H1 (cell line): Measurements from ENCODE around the gene PDE4D. TPM values are rescaled to one million over a fixed set of nuclear protein-coding genes. Genes with fewer than 3 reads are reported as not detected.

Source experiments
- CTCF ChIA-PET: fragments of 300-600 bp; sonication (Branson Sonifier 250); formaldehyde crosslinking; loops from one replicate; lab custom pipeline; 2021; ENCODE audit not compliant: partially characterized antibody; lab: Charles Lee
- POLR2A ChIA-PET: fragments of 300-600 bp; sonication (Branson Sonifier 250); formaldehyde crosslinking; loops from one replicate; lab custom pipeline; 2021; ENCODE audit warnings: inconsistent platforms; ENCODE audit not compliant: partially characterized antibody; lab: Charles Lee
- DNase-seq, 2 experiments: peaks; one replicate each; pipeline versions ENCODE4 v3.0.0 to v3.0.0-alpha.2; 2010 to 2022; ENCODE audit warnings: low spot score in 2 of 2, low read depth in 1 of 2, mixed read lengths in 1 of 2
- FAIRE-seq: peaks from 2 replicates; lab custom pipeline; 2011; peaks lifted over from hg19 to GRCh38; lab: Jason Lieb, UNC
- H2AFZ ChIP-seq: 2 replicates; pipeline ENCODE4 v1.8.1; 2012; ENCODE audit warnings: low read length, inconsistent platforms
- H2AK5ac ChIP-seq: 2 replicates; pipeline ENCODE4 v1.6.1; 2013; ENCODE audit warnings: low read depth, low read length
- H2BK120ac ChIP-seq: replicated peaks from 2 replicates; pipeline ENCODE3; 2013; ENCODE audit warnings: low read depth, low read length, inconsistent platforms
- H2BK12ac ChIP-seq: 2 replicates; pipeline ENCODE4 v1.6.1; 2013; ENCODE audit warnings: low read depth, low read length
- H2BK15ac ChIP-seq: 2 replicates; pipeline ENCODE4 v1.6.1; 2013; ENCODE audit warnings: low read length
- H2BK20ac ChIP-seq: 2 replicates; pipeline ENCODE4 v1.6.1; 2013; ENCODE audit warnings: low read length
- H2BK5ac ChIP-seq: 2 replicates; pipeline ENCODE4 v1.6.1; 2013; ENCODE audit warnings: low read depth, low read length
- H3K14ac ChIP-seq: 2 replicates; pipeline ENCODE4 v1.6.1; 2013; ENCODE audit warnings: inconsistent platforms; ENCODE audit not compliant: insufficient read length
- H3K18ac ChIP-seq: 2 replicates; pipeline ENCODE4 v1.6.1; 2013; ENCODE audit warnings: low read length; ENCODE audit errors: extremely low read depth
- H3K23ac ChIP-seq: 2 replicates; pipeline ENCODE4 v1.6.1; 2013; ENCODE audit warnings: inconsistent platforms; ENCODE audit not compliant: insufficient read length
- H3K23me2 ChIP-seq: 2 replicates; pipeline ENCODE4 v1.6.1; 2013; ENCODE audit warnings: low read depth, low read length
- H3K27ac ChIP-seq: 2 replicates; pipeline ENCODE4 v1.6.1; 2011; ENCODE audit warnings: low read depth, low read length, inconsistent platforms
- H3K27me3 ChIP-seq, 4 experiments: replicated peaks in 1 of 4; 1 replicate in 1 of 4; 2 replicates in 3 of 4; pipeline versions ENCODE4 v1.6.1 to v1.8.1; 2011 to 2013; ENCODE audit warnings: low read length in 3 of 4, mild to moderate bottlenecking in 3 of 4, inconsistent platforms in 2 of 4, mixed read lengths in 2 of 4, moderate library complexity in 1 of 4; ENCODE audit not compliant: control insufficient read depth in 3 of 4, insufficient read depth in 3 of 4; ENCODE audit errors: extremely low read depth in 1 of 4
- H3K36me3 ChIP-seq, 4 experiments: 2 replicates each; pipeline versions ENCODE4 v1.6.1 to v1.8.1; 2011 to 2013; ENCODE audit warnings: mild to moderate bottlenecking in 4 of 4, low read length in 3 of 4, moderate library complexity in 2 of 4, control low read depth in 1 of 4, inconsistent platforms in 1 of 4; ENCODE audit not compliant: insufficient read depth in 4 of 4, control insufficient read depth in 2 of 4
- H3K4ac ChIP-seq: replicated peaks from 2 replicates; pipeline ENCODE3; 2013; ENCODE audit warnings: low read length, low read depth, mixed read lengths, inconsistent platforms; ENCODE audit not compliant: insufficient read length
- H3K4me1 ChIP-seq, 4 experiments: replicated peaks in 1 of 4; 1 replicate in 1 of 4; 2 replicates in 3 of 4; pipeline versions ENCODE4 v1.6.1 to v1.8.1; 2011 to 2013; ENCODE audit warnings: low read length in 3 of 4, inconsistent platforms in 2 of 4, mixed read lengths in 1 of 4; ENCODE audit not compliant: insufficient read depth in 4 of 4, control insufficient read depth in 3 of 4
- H3K4me2 ChIP-seq, 2 experiments: 2 replicates each; pipeline versions ENCODE4 v1.6.1 to v1.8.1; 2011 to 2013; ENCODE audit warnings: low read depth in 2 of 2, low read length in 2 of 2, control low read depth in 1 of 2, inconsistent platforms in 1 of 2, mild to moderate bottlenecking in 1 of 2; ENCODE audit not compliant: insufficient read depth in 1 of 2
- H3K4me3 ChIP-seq, 4 experiments: fragments of 200-600, 300-600 bp in 1 of 4; sonication (generic), shearing (Covaris generic), sonication (Bioruptor Twin) in 1 of 4; 2 replicates each; pipeline versions ENCODE4 v1.5.1 to v1.8.1; 2011 to 2016; ENCODE audit warnings: low read length in 4 of 4, low read depth in 3 of 4, control low read depth in 2 of 4, inconsistent platforms in 2 of 4, mild to moderate bottlenecking in 2 of 4, mixed read lengths in 1 of 4, moderate library complexity in 1 of 4; ENCODE audit not compliant: insufficient read depth in 2 of 4; ENCODE audit errors: extremely low read depth in 1 of 4
- H3K56ac ChIP-seq: replicated peaks from 2 replicates; pipeline ENCODE3; 2013; ENCODE audit warnings: low read depth, mild to moderate bottlenecking, mixed read lengths, low read length, inconsistent platforms; ENCODE audit not compliant: insufficient read length
- H3K79me1 ChIP-seq: 2 replicates; pipeline ENCODE4 v1.6.1; 2013; ENCODE audit warnings: low read depth, low read length, control low read depth
- H3K79me2 ChIP-seq, 2 experiments: 2 replicates each; pipeline versions ENCODE4 v1.6.1 to v1.8.1; 2012 to 2013; ENCODE audit warnings: low read length in 2 of 2, mild to moderate bottlenecking in 2 of 2, inconsistent platforms in 1 of 2; ENCODE audit not compliant: insufficient read depth in 2 of 2, control insufficient read depth in 1 of 2
- H3K9ac ChIP-seq, 4 experiments: replicated peaks in 1 of 4; 1 replicate in 1 of 4; 2 replicates in 3 of 4; pipeline versions ENCODE4 v1.6.1 to v1.8.1; 2011 to 2013; ENCODE audit warnings: low read depth in 3 of 4, low read length in 3 of 4, control low read depth in 2 of 4, mild to moderate bottlenecking in 2 of 4, moderate library complexity in 2 of 4, inconsistent platforms in 1 of 4; ENCODE audit errors: extremely low read depth in 1 of 4
- H3K9me3 ChIP-seq, 2 experiments: 2 replicates each; pipeline versions ENCODE4 v1.6.1 to v1.8.1; 2012 to 2013; ENCODE audit warnings: mild to moderate bottlenecking in 2 of 2, moderate library complexity in 2 of 2, control low read depth in 1 of 2, inconsistent platforms in 1 of 2, low read depth in 1 of 2, low read length in 1 of 2, mixed read lengths in 1 of 2; ENCODE audit not compliant: insufficient read depth in 2 of 2
- H4K20me1 ChIP-seq, 2 experiments: replicated peaks in 1 of 2; 2 replicates each; pipeline versions ENCODE3 to v1.8.1; 2011 to 2013; ENCODE audit warnings: inconsistent platforms in 2 of 2, low read length in 2 of 2, mild to moderate bottlenecking in 1 of 2; ENCODE audit not compliant: insufficient read depth in 2 of 2, control insufficient read depth in 1 of 2
- H4K5ac ChIP-seq: 2 replicates; pipeline ENCODE4 v1.6.1; 2013; ENCODE audit warnings: low read length, low read depth, mixed read lengths, inconsistent platforms; ENCODE audit not compliant: insufficient read length
- H4K8ac ChIP-seq: 2 replicates; pipeline ENCODE4 v1.8.0; 2013; ENCODE audit warnings: mild to moderate bottlenecking, moderate library complexity, low read length, inconsistent platforms; ENCODE audit not compliant: insufficient read depth; ENCODE audit errors: extremely low read depth
- H4K91ac ChIP-seq: replicated peaks from 2 replicates; pipeline ENCODE3; 2013; ENCODE audit warnings: low read length, mixed read lengths, inconsistent platforms; ENCODE audit not compliant: insufficient read length
- JUN ChIP-seq: IDR thresholded peaks from 2 replicates; pipeline ENCODE4 v1.6.1; 2011; ENCODE audit warnings: low read depth, mild to moderate bottlenecking, improper control_type of control experiment, low read length
- RAD21 ChIP-seq, 2 experiments: IDR thresholded peaks in 1 of 2; conservative IDR thresholded peaks in 1 of 2; 2 replicates each; pipeline ENCODE4 v1.6.1; 2011; ENCODE audit warnings: low read depth in 2 of 2, low read length in 2 of 2, improper control_type of control experiment in 1 of 2, inconsistent platforms in 1 of 2, mild to moderate bottlenecking in 1 of 2, moderate library complexity in 1 of 2
- whole genome bisulfite sequencing, 2 experiments: shearing (Covaris generic) in 1 of 2; methylation state at CpG; one replicate each; pipeline versions ENCODE4 v1.1.6 to v1.1.7; 2013 to 2015; ENCODE audit warnings: low lambda C conversion rate in 2 of 2, mixed read lengths in 2 of 2, inconsistent platforms in 1 of 2, low coverage in 1 of 2, missing lambda C conversion rate in 1 of 2; ENCODE audit not compliant: insufficient replicate concordance in 2 of 2, insufficient coverage in 1 of 2, insufficient read length in 1 of 2; ENCODE audit errors: extremely low coverage in 1 of 2, missing lambda C conversion rate in 1 of 2; 5-methylcytosine and 5-hydroxymethylcytosine counted together
- polyA plus RNA-seq, 7 experiments: library from polyadenylated mRNA; depleted of rRNA in 3 of 7; stranded (reverse) in 5 of 7; unstranded in 2 of 7; fragments of >200 nt in 5 of 7; fragments of 200-250 nt in 2 of 7; gene quantifications; 1 replicate in 5 of 7; 2 replicates in 1 of 7; 4 replicates in 1 of 7; pipeline versions ENCODE4 v1.2.1 to v1.2.3, GENCODE V29; 2011 to 2013; ENCODE audit warnings: missing spikeins in 2 of 7, mixed read lengths in 2 of 7
- total RNA-seq: library from RNA; stranded (reverse); fragmentation: NEBNext Ultra II Directional; extraction: Animal tissue kit (Norgen Biotek cat#: 25700); gene quantifications from 2 replicates; pipeline ENCODE4 v1.2.1, GENCODE V29; 2021

The PDE4D gene
- total and polyA plus RNA-seq, 2 of the 8 experiments (the other 6 are each of a cell fraction or from before 2014, with no cell fraction given) = 2.3 to 3.7 TPM

DNA sequence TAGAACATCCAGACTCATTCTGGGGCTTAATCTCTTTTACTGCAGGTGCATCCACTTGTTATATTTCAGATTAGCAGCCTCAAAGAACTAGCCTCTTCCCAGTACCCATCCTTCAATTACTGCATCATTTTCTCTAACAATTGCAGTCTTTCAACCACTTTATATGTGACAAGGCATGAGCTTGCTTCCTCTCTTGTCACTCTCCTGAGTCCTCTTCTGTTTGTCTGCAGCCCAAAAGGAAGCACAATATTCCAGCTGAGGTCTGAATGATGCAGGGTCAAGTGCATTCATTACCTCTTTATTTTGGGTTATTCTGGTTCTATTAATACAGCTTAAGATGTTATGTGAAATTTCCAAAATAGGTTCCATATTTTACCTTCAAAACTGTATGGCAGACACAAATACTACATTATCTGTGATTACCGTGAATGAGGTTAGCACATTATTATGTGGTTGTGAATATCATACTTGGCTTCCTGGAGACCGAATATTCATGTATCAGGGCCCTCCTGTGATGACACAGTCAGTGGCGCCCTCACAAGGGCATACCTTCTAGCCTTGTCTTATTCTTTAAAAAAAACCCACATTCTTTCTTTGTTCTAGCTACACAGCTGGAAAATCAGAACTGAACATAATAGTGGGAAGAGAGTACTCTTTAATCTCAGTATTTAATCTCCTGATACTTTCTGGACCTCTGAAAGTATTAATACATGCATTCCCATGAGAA lies 323.8 kb downstream of the PDE4D start:
- Histone ChIP-seq H3K4me2 (peak overlapping the region in 1 of 2 experiments; percentile 35; a peak in 1 of 4 replicates), H2AFZ (no peak overlapping the region), H3K56ac (no peak overlapping the region), H3K79me1 (no peaks in the 10 kb centered on the region), H3K9ac (no peak overlapping the region), H2BK120ac (peak overlapping the region; percentile 73), H4K91ac (no peak overlapping the region), H4K8ac (no peak overlapping the region), H2BK12ac (no peak overlapping the region), H3K27me3 (no peaks in the 10 kb centered on the region), H3K4me3 (no peak overlapping the region), H2BK20ac (no peak overlapping the region), H4K5ac (peak overlapping the region; percentile 22), H4K20me1 (no peaks in the 10 kb centered on the region), H3K4ac (no peak overlapping the region), H3K23ac (no peak overlapping the region), H2BK5ac (no peak overlapping the region), H3K4me1 (peaks cover 0 to 6% (median 5%) of the 10 kb centered on the region in 4 experiments; a peak in 3 of 7 replicates), H3K18ac (no peak overlapping the region), H3K14ac (no peak overlapping the region), H3K79me2 (no peaks in the 10 kb centered on the region), H3K27ac (no peak overlapping the region), H3K23me2 (peaks cover 2% of the 10 kb centered on the region; the same call in 1 of the 2 replicates), H2AK5ac (no peak overlapping the region), H3K9me3 (peaks cover 0 to 5% of the 10 kb centered on the region in 2 experiments; a peak in 1 of 4 replicates), H3K36me3 (no peaks in the 10 kb centered on the region), H2BK15ac (no peak overlapping the region)
- POLR2A ChIA-PET = interaction anchor here (1.1 kb wide), 1 partner anchor 15 kb away, joined by 5 read pairs; no protein-coding TSS in a partner anchor
- FAIRE-seq = no peak
- CTCF ChIA-PET = interaction anchor here (0.7 to 2.7 kb wide), 10 partner anchors 13 to 117 kb away, joined by 3 to 13 read pairs (median 3); no protein-coding TSS in a partner anchor
- WGBS, 2 experiments = 36% methylated on average over 3 of the region's 3 CpGs; no CpG with 5 or more reads in 1 of the 2 experiments
- TF ChIP-seq RAD21 (IDR thresholded peaks at IDR 0.05 in 1 of 2, conservative IDR thresholded peaks at IDR 0.05 in 1 of 2; ENCODE audit: low read depth in 2 of 2, low read length in 2 of 2) (peak; percentile 4 to 34; a peak in 3 of 4 replicates), JUN (no peak)
- no peak for DNase-seq
